Activated CD4-positive, alpha-beta T cell treated with anti-CD3 and anti-CD28 coated beads for 4 hours (primary cell): Measurements from ENCODE around the gene DHX36.

Experiments
- DNase-seq, 2 donors: peaks; one replicate each; pipeline ENCODE4 v3.0.0-alpha.2; 2020

The DHX36 gene, protein sequence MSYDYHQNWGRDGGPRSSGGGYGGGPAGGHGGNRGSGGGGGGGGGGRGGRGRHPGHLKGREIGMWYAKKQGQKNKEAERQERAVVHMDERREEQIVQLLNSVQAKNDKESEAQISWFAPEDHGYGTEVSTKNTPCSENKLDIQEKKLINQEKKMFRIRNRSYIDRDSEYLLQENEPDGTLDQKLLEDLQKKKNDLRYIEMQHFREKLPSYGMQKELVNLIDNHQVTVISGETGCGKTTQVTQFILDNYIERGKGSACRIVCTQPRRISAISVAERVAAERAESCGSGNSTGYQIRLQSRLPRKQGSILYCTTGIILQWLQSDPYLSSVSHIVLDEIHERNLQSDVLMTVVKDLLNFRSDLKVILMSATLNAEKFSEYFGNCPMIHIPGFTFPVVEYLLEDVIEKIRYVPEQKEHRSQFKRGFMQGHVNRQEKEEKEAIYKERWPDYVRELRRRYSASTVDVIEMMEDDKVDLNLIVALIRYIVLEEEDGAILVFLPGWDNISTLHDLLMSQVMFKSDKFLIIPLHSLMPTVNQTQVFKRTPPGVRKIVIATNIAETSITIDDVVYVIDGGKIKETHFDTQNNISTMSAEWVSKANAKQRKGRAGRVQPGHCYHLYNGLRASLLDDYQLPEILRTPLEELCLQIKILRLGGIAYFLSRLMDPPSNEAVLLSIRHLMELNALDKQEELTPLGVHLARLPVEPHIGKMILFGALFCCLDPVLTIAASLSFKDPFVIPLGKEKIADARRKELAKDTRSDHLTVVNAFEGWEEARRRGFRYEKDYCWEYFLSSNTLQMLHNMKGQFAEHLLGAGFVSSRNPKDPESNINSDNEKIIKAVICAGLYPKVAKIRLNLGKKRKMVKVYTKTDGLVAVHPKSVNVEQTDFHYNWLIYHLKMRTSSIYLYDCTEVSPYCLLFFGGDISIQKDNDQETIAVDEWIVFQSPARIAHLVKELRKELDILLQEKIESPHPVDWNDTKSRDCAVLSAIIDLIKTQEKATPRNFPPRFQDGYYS

DNA sequence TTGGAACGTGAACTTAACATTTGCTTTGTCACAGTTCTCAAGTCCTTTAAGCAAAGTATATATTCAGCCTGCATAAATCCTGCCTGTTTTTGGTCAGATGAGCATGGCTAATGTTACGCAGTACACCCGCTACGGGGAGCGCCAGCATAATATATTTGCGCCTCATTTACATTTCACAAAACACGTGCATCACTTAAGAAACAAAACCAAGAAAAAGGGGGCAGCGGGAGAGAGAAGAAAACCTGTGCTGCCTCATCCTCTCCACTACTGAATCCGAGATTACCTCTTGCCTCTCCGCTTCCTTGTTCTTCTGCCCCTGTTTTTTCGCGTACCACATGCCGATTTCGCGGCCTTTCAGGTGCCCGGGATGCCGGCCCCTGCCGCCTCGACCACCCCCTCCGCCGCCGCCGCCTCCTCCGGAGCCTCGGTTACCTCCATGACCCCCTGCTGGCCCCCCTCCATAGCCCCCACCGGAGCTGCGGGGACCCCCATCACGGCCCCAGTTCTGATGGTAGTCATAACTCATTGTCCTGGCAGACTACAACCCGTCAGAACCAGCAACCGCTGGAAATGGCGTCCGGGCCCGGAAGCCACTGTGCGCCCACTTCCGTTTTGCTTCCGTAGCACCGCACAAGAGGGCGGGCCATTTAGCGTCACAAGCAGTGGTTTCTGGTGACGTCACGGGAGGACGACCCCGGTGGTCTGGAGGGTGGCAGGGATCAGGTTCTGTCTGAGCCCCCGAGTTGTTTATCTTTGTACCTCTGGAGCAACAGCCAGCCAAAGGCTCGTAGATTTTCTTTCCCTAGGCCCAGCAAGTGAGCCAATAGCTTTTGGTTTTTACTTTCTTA, at the start of gene DHX36:
TSS of gene DHX36 (minus strand) at position 597 of the 848 bp plus-strand sequence. CDS start at position 526, 71 bp downstream.
- peak; percentile 87 to 89 for DNase-seq

DNA sequence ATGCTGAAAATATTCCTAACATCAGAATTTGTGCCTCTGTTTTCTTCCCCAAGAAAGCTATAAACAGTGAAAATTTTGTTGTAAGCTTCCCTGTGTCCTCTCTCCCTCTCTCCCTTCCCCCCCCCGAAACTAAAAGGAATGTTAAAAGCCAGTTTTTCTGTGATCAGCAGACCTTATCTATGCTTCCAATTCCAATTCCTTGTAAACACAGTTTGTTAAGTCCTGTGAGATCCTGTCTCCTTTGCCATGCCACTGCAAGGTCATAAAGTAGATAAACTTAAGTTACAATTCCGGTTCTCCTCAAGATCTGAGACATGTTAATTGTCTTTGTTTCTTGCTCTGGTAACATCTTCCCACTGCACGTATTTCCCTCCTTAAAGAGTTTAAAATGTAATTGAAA, 42.9 kb upstream of the DHX36 start:
- no peak for DNase-seq

DNA sequence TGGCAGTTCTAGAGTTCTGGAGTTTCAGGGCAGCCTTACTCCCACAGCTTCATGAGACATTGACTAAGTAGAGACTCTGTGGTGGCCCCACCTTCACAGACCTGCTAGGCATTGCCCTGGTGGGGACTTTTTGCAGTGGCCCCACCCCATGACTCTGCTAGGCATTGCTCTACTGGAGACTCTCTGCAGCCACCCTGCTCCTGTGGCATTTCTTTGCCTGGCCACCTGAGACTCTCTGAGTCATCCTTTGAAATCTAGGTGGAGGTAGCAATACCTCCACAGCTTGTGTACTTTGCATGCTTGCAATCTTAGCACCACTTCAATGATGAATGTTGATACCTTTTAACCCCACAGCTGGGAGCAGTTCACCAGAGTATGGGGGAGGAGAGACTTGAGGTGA, 40.6 kb upstream of the DHX36 start:
- DNase-seq, result no peak

DNA sequence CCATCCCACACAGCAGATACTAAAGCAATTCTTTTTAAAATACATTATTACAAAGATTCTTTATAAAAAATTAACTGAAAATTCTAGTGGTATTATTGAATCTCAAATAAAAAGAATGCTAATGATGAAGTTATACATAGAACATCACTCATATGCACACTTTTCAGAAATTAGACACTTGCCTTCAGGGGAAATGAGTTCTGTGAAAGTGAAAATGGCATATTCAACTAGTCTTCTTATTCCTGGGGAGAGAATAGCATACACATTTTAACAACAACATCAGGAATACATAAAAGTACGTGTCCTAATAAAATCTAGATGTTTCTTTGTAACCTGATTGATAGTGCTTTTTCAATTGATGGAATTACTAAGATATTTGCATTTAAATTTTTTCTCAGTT, 36.8 kb upstream of the DHX36 start:
- DNase-seq, result no peak

DNA sequence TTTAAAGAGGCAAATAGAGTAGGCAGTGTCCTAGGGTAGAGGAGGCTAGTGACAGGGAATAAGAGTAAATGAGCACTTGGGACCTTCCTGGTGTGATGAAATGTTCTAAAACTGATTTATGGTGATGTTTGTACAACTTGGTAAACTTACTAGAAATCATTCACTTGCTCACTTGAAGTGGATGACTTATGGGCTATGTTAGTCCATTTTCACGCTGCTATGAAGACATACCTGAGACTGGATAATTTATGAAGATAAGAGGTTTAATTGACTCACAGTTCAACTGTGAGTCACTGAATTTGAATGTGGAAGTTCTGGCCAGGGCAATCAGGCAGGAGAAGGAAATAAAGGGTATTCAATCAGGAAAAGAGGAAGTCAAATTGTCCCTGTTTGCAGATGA, 31.7 kb upstream of the DHX36 start:
- DNase-seq, result no peak

DNA sequence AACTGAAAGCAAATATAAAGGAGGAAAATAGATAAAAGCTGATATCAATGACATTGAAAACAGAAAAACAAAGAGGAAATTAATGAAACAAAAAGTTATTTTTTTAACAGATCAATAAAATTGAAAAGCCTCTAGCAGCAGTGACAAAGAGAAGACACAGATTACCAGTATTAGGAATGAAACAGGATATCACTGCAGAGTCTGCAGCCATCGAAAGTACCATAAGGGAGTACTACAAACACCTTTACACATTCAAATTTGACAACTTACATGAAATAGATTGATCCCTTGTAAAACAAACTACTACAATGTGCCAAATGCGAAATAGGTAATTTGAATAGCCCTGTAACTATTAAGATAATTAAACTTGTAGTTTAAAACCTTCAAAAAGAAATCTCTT, 24.9 kb upstream of the DHX36 start:
- DNase-seq, result no peak

DNA sequence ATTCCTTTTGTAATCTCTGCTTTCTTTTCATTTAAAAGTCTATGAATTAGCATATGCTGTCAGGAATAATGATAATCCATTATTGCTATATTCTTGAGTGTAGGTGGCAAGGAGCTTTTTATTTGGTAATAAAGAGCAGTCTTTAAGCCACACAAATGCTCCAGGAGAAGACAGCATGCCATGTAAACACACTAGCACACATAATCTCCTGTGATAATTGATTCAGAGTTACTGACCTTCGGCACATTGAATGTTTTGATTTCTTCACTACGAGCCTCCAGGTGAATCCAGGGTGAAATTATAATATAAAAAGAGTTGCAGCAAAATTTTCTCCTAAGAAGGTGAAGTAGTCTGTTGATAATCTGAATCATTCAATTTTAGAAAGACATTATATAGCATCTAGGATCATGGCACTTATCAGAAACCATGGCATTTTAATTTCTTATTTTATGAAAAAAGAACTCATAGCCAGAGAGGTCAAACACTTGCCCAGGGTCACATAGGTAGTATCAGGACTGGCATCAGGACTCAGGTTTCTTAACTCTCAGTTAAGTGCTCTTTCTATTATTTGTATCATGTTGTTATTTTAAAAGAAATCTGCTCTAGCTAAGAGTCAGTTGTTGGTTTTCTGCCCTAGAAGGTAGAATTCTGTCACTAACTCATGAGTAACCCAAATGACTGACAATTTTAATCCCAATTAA, 21.3 kb upstream of the DHX36 start:
- DNase-seq, result no peak

DNA sequence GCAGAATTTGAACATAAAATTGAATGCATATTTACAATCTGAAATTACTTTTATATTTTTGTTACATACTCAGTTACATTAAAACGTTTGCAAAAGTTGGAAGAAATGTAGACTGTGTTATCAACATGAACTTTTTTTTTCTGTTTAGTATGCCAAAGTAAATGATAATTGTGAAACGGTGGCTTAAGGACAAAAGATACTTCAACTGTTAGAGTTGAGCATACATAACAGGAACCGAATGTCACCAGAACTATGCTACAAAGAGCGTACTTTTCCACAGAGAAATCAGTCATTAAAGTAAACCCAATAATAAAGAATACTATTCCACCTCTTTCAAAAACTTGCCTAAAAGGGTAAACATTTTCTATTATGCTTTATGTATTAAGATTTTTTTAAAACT, 14.3 kb upstream of the DHX36 start:
- DNase-seq, result no peak

DNA sequence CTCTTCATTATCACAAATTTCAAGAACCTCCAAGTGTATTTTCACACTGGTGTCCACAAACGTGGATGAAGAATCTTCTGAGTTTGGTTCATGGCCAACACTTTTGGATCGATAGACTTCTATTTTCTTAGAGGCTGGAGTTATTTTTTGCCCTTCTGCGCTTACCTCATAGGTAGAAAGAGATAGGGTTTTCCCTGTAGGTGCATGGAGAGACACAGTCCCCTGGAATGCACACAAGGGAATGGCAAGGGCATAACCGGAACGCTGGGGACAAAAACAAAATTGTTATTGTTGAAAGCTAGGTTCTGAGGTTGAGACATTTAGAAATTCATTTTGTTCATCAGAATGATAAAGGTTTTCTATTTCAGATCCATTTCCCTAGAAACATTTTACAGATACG, 13.7 kb upstream of the DHX36 start:
- no peak for DNase-seq

DNA sequence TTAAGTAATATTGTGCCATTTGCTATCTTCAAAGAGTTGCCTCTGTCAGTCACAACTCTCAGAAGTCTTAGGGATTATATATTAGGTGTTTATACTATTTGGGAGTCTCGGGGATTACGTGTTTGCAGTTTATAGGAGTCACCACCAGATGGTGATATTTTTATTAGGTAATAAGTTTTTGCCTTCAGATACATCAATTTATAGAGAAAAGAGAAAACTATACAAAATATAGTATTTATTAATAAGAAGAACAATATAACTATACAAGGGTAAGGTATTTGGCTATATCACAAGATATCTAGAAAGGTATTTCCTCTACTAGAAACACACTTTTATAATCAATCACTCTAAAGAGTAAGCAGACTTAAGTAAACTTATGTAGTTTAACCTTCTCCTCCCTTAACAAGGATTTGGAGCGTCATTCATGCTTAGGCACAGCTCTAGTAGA, 10.7 kb upstream of the DHX36 start:
- no peak for DNase-seq

DNA sequence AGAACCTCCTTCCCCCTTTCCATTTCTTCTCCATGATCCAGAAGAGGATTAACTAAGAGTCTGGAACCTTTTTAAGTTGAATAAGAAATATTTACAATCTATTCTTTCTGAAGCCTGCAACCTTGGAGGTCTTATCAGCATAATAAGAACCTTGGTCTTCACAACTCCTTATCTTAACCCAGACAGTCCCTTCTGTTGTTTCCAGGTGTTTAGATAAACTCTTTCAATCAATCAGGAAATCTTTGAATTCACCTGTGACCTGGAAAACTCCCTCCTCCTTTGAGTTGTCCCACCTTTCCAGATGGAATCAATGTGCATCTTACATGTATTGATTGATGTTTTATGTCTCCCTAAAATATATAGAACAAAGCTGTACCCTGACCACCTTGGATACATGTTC, 3.6 kb upstream of the DHX36 start:
- no peak for DNase-seq

DNA sequence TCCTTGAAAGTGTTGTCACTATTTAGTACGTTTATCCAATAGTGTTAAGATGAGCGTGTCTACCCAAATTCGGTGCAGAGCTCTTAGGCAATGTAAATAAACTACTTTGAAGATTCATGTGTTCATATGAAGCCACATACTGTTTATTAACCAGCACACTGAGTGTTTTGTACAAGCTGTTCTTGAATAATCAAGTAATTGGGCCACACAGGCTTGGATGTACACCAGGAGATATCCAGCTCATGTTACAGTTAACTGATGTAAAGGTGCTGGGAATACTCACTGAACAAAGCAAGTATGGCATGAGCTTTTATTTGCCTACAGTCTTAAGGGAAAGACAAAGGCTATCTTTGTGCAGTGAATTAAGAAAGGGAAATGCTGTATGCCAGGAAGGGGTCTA, 632 bp upstream of the DHX36 start:
- no peak for DNase-seq

DNA sequence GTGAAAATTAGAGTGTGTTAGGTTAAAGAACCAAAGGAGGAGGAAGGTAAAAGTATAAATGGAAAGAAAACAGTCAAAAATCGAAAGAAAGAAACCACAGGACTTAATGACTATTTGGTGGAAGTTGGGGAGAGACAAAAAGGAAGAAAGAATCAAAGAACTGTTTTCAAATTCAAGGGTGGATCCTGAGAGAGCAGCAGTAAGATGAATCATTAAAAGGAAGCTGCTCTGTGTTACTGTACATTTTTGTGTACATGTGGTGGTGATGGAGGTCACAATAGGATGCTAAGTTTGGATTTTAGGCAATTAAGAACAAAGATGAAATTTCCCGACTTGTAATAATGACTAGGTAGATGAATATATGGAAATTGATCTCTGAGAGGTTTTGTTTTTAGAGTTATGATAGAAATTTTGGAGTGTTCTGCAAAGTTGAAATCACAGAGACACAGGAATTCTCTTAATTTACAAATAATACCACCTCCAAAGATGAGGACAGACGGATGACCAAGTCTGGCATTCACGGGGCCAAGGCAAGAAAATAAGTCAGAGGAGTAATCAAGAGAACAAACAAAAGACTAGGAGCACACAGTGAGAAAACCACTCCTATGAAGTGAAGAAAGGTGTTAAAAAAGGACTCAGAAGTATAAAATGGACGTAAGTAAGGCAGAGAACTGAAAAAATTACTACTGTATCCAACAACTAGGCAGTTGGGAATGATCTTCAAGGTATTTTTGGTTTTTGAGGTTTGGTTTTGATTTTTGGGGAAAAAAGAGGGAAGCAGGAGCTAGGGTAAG, 7.1 kb downstream of the DHX36 start:
- no peak for DNase-seq

DNA sequence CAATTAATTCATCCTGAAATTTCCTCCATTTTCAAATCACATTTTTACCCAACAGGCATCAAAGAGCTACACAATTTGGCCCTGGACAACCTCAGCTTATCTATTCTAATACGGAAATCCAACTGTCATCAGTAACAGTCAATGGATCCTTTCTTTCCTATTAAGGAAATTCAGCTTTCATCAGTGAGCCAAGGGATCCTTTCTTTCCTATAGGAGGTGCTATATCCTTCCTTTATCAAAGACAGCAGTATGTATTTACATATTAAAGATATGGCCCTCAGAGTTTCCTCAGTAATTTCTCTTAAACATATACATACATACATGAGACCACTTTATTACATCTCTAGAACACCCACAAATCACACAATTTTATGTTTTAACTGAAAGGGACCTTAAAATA, 10.1 kb downstream of the DHX36 start:
- DNase-seq, result no peak

DNA sequence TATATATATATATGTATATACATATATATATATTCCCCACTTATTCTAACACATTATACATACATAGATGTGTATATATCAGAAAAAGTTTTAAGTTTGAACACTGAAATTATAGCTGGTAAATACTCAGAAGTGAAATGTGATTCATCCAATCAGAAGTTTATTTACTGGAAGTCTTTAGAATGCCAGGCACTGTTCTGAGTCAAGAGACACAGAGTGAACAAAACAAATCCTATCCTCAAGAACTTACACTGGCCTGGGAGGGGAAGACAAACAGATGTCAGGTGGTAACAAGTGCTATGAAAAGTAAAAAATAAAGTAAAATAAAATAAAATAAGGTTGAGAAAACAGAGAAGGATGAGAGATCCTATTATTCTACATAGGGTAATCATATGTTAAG, 13.4 kb downstream of the DHX36 start:
- no peak for DNase-seq

DNA sequence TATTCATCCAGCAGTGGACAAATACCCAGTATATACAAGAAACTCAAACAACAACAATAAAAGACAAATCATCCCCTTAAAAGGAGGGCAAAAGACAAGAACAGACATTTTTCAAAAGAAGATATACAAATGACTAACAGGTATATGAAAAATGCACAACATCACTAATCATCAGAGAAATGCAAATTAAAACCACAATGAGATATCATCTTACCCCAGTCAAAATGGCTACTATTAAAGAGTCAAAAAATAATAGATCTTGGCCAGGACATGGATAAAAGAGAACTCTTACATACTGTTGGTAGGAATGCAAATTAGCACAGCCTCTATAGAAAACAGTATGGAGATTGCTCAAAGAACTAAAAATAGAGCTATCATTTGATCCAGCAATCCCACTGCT, 16.9 kb downstream of the DHX36 start:
- DNase-seq, result no peak

DNA sequence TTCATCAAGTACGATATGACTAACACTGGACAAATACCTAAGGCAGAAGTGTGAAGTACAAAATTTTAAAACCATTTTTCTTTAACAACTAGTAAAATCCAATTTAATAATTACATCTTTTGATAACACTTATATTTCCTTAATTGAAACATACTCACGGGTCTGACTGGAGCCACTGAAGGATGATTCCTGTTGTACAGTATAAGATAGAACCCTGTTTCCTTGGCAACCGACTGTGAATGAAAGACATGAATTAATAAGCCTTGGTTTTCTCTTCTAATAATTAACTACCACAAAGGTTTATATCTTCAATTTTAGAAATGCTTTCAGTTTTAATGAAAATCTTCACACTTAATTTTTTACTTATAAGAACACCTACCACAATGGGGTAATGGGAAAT, 19.4 kb downstream of the DHX36 start:
- DNase-seq, result no peak

DNA sequence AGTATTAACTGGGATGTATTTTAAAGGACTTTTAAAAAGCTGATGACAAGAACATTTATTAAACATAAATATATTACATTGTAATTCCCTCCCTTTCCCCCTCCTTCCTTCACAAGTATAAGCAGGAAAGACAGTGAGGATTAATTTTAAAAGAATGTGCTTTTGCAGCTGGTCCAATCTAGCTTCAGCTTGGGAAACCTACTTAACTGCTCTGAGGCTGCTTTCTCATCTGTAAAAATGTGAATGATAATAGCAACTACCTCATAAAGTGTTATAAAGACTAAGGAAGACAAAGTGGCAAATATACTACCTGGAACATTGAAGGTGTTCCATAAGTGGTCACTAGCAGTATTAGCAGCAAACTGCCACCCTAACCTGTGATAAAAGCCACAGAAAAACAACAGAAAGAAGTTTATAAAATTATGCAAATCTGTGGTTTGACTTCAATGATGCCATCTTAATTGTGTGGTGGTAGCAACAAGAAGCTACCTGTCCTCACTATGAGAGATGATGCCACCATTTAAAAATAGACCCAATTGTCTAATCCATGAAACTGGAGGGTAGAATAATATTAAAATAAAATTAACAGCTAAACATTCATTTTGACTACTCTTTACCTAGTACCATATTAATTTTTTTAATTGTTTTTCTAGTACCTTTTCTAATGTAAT, 20.0 kb downstream of the DHX36 start:
- DNase-seq, result no peak

DNA sequence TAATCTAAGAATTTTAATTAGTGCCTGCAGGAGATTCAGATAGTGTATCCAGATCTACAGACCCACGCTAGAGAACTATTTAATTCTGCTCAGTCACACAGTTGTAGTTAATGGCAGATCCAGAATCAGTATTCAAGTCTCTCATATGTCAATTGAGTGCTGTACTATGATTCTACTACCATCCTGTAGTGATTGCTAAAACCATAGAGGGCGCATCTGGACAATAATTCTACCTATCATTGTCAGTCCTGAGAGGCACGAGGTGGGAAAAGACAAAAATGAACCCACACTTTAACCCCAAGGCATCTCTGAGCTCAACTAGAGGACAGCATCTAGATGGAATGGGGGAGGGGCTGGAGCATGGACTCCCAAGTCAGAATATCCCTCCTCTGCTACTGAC, 22.7 kb downstream of the DHX36 start:
- no peak for DNase-seq

DNA sequence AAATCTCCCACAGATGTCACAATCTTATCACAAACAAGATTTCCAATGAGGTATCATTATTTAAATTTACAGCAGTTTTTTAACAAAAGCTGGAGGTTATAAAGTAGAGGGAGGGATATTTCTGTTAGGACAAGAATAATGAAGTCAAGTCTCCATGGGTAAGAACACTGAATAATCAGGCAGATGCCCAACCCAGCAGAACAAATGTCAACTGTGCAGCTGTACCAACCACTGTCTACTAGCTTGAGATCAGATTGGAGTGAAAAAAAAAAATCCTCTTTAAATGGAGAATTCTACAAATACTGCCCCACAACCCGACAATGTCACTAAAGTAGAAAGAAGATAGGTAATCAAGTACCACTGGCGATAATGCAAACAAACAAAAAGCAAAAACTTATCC, 30.3 kb downstream of the DHX36 start:
- DNase-seq, result no peak

DNA sequence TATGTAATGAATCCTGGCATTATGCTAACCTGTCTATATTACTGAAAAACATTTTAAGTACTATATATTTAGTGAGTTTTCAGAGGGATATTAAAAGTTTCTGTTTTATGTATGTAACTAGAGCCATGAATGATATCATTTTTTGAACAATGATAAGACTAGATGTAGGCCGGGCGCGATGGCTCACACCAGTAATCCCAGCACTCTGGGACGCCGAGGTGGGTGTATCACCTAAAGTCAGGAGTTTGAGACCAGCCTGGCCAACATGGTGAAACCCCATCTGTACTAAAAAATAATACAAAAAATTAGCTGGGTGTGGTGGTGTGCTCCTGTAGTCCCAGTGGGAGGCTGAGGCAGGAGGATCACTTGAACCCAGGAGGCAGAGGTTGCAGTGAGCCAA, 34.1 kb downstream of the DHX36 start:
- DNase-seq, result no peak
